Epithelial cell of esophagus (primary cell): ENCODE results near the gene CCDC171.

Experiments used
- DNase-seq: peaks from one replicate; pipeline ENCODE4 v3.0.0; 2010; ENCODE audit warnings: low read depth
- H3K4me3 ChIP-seq: 2 replicates; pipeline ENCODE4 v1.5.1; 2011; ENCODE audit warnings: mild to moderate bottlenecking, low read length, control low read depth
- CTCF ChIP-seq: IDR thresholded peaks from 2 replicates; pipeline ENCODE4 v1.5.1; 2011; ENCODE audit warnings: low read depth, mild to moderate bottlenecking, low read length, control low read depth, inconsistent platforms; ENCODE audit not compliant: insufficient read depth; ENCODE audit errors: missing control alignments

CCDC171 gene

GRCh38 chr9:15735083-15735857, 182.4 kb downstream of the CCDC171 start:
- no peak for TF ChIP-seq CTCF
- peak; percentile 92 for DNase-seq
- H3K4me3 ChIP-seq, result no peak overlapping the region

GRCh38 chr9:15736569-15736968, 183.7 kb downstream of the CCDC171 start:
- no peak overlapping the region for H3K4me3 ChIP-seq
- no peak for TF ChIP-seq CTCF
- no peak for DNase-seq

GRCh38 chr9:15738011-15738410, 185.2 kb downstream of the CCDC171 start:
- DNase-seq, result no peak
- H3K4me3 ChIP-seq, result no peak overlapping the region
- no peak for TF ChIP-seq CTCF

GRCh38 chr9:15741015-15741414, 188.2 kb downstream of the CCDC171 start:
- no peak overlapping the region for H3K4me3 ChIP-seq
- no peak for TF ChIP-seq CTCF
- no peak for DNase-seq

- no peak overlapping the region for H3K4me3 ChIP-seq
- TF ChIP-seq CTCF, result no peak
- no peak for DNase-seq
These were observed 190.7 kb downstream of the CCDC171 start for GRCh38 chr9:15743512-15743911.

GRCh38 chr9:15744196-15744595, 191.4 kb downstream of the CCDC171 start:
- DNase-seq, result no peak
- TF ChIP-seq CTCF, result no peak
- H3K4me3 ChIP-seq, result no peak overlapping the region

- no peak for DNase-seq
- H3K4me3 ChIP-seq, result no peak overlapping the region
- no peak for TF ChIP-seq CTCF
These were observed 194.1 kb downstream of the CCDC171 start for GRCh38 chr9:15746905-15747304.
